ENCODE results near the gene FRMD4A.

FRMD4A gene

DNA sequence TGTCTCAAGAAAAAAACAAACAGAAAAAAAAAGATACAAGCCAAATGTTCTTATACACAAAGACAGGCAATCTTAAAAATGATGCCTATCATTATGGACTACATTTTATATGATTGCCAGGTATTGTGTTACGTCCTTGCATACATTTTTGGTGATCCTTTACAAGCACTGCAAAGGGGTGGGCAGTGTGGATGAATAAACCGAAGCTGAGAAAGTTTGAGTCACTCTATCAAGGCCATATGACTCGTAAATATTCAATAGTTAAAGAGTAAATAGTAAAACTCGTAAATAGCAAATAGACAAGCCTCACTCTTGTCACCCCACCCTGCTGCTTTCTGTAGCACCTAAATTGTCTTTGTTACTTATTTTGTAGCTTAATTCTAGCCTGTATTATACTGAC, 326.2 kb downstream of the FRMD4A start:
- no peak for DNase-seq

DNA sequence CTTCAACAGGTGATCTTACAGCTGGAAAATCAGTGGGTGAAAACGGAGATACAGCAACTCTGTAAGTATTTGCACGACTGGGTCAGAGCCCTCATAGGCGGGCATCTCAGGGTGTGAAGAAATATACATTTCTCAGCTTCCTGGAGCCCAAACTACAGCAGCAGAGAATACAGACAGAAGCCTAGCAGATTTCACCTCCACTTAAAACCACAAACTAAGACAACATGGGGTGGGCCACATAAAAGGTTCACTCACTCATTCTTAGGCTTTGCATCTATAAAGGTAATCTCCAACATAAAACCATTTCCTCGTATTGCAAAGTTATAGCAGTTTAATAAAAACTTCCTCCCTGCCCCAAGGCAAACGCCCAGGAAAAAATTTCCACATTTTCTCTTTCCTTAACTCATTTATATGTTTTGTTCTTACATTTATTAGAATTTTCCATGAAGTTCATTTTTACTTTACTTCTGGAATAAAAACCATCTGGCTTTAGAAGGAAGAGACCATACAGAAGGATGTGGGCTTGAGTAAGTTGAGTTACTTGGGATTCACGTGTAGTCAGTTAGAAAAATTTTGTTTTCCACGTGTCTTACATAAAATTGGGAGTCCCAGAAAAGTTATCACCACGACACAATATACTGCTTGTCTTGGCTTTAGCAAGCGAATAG, 327.1 kb downstream of the FRMD4A start:
- DNase-seq, result no peak

DNA sequence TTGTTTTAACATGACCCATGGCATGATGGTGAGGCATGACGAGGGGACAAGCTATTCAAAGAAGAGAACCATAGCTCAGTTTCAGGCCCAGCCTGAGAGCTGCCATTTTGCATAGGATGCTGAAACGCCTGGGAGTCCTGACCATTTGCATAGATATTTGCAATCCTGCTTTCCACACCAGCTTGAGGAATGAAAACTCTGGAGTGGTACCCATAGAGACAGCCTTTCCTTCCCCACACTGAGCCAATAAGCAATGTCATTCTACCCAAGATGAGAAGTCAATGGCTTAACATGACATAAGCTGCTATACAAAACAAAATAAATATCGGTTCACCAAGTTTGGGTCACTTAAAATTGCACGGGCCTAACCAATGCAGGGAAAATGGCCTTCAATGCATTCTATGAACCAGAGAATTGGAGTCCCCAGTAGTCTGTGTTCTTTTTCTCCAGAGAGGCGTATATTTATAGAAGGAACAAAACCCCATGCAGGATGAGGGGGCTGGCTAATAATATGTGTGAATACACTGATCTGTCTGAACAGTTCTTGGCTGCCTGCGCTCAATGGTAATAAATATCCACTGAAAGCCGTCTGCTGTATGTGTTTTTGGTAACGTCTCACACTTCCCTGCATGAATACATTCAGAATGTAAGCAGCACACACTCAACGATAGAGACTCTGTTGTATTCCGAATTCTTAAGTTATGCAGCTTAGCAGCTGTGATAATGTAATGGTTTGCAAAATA, 329.3 kb downstream of the FRMD4A start:
- DNase-seq, result no peak

DNA sequence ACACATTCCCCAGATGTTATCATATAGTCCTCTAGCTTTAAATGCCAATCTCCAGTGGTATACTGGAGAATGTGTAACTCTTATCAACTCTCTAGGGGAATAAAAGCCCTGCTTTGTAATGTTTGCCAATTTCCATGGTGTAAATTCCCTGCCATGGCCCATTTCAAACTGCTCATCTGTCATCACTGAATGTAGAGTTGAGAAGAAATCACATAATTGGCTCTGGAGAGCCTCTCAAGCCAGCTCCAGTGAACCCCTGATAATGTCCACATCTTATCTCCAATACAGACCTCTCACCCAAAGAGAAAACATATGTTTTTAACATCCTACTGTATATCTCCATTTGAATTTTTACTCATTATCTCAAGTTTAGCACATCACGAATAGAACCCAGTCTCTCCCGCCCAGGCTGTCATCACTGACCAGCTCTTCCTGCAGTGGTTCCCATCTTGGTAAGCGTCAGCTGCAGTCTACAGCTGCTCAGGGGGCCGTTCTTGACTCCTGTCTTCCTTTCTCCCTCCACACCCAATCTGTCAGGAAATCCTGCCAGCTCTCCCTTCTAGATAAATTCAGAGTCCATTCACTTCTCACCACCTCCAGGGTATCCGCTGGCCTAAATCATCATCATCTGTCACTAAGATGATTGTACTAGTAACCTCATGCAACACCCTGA, 332.4 kb downstream of the FRMD4A start:
- DNase-seq, result no peak

DNA sequence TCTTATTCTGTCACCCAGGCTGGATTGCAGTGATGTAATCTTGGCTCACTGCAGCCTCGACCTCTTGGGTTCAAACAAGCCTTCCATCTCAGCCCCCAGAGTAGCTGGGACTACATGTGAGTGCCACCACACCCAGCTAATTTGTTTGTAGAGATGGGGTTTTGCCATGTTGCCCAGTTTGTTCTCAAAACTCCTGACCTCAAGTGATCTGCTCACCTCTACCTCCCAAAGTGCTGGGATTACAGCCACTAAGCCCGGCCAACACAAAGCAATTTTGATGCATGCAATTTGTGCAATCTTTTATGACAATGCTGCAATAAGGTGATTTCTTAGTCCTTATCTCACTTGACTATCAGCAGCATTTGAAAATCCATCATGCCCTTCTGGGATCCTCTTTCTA, 333.1 kb downstream of the FRMD4A start:
- DNase-seq, result no peak

DNA sequence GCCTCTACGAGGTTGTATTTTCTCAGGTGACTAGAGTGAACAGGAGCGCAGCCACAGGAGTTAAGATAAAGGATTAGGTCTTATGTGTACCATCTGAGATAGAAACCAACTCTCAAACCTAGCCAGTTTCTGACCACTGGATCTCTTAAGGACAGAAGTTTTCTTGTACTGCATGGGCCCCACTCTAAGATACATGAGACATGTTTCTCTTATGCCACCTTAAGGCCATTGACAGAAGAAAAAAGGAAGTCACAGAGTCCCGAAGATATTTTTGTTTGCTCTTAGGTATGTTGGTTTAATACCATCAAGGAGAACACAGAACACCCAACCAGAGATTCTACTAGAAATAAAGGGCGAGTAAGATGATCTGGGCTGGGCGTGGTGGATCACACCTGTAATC, 335.8 kb downstream of the FRMD4A start:
- no peak for DNase-seq

DNA sequence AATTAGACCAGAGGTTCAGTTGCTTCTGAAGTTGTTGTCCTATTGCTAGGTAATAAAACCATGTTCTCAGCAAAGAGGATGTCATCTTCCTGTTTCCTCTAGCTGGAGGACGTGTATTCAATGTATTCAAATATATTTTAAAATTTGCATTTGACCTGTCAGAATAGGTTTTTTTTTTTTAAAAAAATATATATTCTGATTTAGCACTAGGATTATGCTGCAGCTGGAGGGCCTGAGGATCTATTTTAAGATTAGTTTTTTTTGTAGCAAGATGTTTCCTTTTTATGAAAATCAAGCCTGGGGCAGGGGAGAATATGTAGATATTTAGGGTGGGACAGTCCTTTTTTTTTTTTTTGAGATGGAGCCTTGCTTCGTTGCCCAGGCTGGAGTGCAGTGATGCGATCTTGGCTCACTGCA, 337.0 kb downstream of the FRMD4A start:
- DNase-seq, result peak in 1 of 2 donors; percentile 22

DNA sequence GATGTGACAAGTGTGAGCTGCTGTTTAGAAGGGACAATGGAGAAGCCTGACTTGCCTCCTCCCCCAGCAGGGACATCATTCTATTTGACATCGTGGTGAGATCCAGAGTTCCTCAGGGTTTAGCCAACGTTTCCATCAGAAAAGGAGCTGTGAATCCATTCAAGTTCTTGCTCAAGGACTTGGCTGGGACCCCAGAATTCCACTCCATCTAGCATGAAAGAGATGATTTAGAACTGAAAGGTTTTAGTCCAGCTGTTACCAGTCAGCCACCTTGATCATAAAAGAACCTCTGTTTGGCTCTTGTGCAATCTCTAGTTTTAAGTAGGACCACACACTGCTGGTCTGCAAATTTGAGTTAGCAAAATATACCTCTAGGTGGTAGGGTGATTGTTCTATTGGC, 337.6 kb downstream of the FRMD4A start:
- no peak for DNase-seq

DNA sequence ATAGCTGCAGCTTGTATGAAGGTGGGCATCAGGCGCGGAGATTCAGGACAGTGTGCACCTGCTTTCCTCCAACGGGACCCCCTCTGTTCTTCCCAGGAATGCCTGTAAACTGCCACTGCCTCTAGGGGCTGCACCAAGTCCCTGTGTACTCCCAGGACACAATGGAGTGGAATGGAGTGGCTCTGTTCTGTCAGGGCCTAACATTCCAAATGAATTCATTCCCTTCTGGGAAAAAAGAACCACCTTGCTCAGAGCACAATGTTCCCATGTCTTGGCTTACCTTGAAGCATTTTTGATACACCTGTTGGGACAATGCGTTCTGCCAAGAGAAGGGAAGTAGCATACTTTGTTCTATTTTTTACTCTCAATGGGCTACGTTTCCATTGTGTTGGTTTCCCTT, 339.4 kb downstream of the FRMD4A start:
- DNase-seq, result no peak

DNA sequence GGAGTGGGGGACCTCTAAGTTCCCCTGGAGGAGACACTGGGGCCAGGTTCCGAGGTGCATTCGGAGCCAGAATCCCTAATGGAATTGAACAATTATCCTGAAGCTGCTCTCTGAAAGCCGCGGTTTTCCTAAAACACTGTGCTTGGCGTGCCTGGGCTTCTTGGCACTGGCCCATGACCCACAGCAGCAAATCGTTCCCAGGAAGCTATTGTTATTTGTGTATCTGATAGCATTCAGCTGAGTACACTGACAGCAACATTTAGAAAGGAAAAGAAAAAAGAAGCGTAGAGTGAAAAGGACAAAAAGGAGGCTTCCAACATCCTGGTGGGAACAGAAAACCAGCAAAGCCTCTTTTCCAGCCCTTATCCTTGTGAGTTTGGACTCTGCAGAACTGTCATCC, 339.8 kb downstream of the FRMD4A start:
- no peak for DNase-seq

DNA sequence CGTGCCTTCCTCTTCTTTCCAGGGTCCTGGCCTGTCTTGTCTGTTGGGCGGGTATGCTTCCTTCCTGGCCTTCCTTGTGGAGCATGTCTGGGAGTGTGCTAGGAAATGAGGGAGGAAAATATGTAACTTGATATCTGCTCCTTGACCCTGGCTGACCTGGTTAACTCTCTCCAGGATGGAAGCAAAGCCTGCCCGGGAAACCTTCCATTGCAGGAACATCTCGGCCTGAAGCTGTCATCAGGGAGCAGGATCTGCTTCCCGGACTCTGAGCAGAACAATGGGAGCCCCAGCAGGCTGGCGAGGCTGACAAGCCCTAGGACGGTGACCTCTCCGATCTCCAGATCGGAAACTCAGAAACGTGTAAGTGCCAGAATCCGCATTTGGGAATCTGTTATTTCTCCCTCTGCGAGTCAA, 340.3 kb downstream of the FRMD4A start:
- DNase-seq, result no peak

DNA sequence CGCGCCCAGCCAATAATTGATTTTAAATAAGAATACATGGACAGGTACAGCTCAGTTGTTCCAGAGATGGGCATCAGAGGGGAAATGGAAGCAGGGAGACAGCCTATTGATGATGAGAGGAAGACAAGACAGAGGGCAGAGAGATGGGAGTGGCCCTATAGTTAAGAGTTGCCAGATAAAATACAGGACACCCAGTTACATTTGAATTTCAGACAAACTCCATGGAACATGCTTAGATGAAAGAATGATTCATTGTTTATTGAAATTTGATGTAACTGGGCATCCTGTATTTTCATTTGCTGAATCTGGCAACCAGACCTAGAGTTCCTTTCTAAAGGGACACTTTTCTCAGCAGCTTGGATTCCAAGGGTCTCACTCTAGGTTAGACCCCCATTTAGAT, 341.1 kb downstream of the FRMD4A start:
- DNase-seq, result no peak

DNA sequence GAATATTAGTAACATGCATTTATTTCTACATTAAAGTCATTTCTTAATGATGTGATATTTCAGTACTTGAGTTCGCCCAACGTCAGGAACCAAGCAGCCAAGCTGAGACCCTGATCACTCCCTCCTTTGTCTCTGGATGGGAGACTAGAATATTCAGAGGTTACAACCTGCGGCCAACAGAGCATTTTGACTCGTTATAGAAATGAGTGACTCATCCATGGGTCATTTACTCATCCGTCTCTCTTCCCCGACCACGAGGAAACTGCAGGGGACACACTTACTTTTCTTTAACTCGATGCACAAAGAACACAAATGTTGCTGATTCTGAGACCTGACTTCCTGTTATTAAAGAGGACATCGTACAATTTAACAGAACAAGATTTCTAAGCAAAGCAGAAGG, 343.3 kb downstream of the FRMD4A start:
- no peak for DNase-seq

DNA sequence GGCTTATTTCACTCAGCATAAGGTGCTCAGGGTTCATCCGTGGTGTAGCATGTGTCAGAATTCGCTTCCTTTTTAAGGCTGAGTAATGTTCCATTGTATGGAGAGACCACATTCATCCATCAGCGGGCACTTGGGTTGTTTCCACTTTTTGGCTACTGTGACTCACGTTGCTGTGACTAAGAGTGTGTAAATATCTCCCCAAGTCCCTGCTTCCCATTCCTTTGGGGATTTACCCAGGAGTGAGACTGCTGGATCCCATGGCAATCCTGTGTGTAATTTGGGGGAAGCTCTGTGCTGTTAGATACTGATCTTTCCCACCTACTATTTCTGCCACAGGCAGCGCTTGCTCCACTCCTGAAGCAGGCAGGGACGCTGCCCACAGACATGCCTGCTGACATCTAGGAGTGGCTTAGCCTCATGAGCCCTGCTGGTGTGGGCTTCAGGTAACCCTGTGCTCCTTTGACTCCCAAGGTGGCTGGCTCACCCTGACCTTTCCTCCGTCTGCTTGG, 346.0 kb downstream of the FRMD4A start:
- DNase-seq, result no peak

DNA sequence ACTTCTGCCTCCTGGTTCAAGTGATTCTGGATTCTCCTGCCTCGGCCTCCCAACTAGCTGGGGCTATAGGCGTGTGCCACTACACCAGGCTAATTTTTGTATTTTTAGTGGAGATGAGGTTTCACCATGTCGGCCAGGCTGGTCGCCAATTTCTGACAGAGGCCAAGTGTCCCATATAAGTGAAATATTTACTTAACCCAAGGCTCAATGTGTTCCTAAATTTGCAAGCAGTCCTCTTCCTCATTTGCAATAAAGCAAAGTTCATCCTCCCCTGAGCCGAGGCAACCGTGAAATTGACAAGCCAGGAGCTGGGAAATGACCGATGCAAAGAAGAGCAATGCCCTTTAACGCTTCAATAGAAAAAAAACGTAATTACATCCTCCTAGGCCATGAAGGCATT, 347.7 kb downstream of the FRMD4A start:
- DNase-seq, result no peak

DNA sequence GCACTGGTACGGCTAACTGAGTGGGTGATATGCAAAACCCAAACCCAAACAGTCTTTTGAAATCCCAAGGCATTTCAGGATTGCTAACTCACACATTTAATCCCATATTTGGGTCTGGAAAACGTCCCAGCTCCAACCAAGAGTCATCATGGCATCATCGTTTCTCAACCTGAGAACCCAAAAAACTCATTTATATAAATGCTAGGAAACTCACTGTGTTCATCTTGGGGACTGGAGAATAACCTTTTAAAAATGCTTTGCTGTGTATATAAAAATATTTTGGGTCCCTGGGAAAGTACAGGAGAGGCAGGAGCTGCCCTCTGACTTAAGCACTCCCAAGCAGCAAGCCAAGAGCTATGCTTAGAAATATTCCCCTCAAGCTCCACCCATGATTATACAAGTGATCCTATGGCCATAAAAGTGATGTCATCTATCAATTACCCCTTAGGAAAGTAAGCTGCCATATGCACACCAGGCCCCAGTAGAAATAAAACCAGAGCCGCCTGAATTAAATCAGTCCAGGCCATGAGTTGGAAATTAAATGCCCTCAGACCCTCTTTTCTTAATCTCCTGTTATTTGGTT, 352.1 kb downstream of the FRMD4A start:
- DNase-seq, result no peak

DNA sequence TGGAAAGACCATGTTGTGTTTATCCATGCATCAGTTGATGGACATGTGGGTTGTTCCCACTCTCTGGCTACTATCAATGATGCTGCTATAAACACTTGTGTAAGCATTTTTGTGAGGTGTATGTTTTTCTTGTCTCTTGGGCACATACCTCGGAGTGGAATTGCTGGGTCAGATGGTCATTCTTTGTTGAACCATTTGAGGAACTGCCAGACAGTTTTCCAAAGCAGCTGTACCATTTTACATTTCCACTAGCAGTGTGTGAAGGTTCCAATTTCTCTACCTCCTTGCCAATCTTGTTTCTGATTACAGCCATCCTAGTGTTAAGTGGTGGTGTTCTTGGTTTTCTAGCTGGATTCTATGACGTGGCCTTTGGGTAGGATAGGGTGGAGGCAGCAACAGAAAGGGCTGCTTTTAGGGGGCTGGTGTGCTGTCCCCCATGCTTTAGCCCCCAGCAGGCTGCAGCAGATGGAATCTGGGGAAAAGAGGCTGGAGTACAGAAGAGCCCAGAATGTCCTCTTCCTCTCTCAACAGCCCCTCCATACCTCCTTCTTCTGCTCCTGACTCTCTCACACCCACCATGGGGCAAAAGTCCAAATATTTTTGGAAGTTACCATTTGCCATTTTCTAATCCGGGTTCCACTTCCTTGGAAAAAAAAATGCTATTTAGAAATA, 352.7 kb downstream of the FRMD4A start:
- no peak for DNase-seq

DNA sequence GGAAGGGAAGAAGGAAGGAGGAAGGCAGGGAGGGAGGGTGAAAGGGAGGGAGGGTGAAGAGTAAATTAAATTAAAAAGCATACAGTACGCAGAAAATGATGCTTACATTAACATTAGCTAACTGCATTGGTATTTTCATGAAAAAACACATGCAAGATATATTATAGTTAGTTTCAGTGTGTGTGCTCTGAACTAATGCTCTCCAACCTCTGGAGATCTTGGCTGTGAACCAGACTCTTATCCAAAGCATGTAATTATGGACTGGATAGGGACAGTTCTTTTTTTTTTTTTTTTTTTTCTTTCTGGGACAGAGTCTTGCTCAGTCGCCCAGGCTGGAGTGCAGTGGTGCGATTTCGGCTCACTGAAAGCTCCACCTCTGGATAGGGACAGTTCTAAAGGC, 357.0 kb downstream of the FRMD4A start:
- no peak for DNase-seq

DNA sequence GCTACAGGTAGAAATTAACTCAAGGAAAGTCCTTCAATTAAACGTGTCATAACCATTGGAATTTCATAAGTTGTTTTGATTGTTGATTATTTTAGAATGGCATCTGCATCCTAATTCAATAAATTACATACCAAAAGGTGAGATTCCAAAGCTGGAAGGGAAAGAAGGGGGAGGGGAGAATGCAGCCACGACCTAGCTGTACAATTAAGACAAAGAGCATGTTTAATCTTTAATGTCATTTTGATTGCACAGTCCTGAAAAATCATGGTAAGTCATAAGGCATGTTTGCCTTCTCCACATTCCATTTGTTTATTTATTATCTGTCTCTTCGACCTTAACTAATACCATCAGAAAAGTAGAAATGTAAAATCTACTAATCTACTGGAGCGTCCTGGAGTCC, 358.1 kb downstream of the FRMD4A start:
- no peak for DNase-seq

DNA sequence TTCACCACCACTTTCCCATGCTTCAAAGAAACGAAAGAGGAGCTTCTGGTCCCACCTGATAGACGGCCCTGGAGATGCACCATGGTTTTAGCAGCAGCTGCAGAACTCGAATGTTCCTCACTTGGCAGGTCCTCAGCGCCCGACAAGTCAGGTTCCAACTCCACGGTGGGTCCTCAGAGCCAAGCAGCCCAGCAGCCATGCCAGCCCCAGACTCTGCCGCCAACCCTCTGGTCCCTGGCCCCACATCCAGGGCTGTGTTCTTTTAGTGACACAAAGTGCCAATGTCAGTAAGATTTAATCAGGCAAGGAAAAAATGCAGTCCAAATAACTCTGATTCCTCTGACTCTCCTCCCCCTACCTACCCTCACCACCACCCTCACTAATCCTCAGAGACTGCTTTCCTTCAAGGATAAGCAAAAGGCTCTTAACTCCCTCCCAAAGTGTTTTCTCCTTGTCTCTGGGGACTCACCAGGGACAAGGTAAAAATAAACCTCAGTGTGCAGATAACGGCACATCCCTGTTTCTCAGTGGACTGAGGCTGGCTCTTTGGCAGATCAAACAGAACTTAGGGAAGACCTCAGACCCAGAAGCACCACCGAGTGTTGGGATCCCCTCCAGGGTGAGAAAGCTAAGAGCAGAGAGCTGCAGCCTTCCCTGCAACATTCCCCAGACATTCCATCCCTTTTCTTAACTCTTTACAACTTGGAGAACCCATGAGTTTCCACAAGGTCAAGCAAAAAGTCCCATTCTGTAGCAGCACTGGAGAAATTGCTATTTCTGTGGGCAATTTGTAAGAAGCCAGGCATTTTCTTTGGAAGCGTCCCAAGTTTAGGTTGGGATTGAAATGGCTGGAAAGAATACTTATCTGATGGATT, 358.9 kb downstream of the FRMD4A start:
- no peak for DNase-seq

DNA sequence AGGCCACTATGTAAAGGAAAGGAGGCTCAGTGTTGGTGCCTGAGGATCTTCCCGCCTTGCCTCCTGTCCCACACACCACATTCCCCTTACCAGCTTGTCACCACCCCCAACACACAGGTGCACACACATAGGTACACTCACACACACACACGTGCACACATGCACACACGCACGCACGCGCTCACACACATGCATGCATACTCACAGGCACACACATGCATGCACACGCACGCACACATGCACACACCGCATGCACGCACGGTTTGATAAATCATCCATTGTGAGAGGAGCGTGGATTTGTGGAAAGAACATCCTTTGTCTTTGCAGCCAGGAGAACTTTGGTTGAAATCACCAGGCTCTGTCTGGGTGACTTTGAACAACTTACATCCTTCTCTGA, 359.8 kb downstream of the FRMD4A start:
- DNase-seq, result no peak
